Right ventricle myocardium superior (tissue), 1 donor: ENCODE results near the gene SMIM29. TPM values are rescaled to one million over a fixed set of nuclear protein-coding genes. Genes with fewer than 3 reads are reported as not detected.

Experiments
- ATAC-seq: fragments of 200-7000 bp; cut with Tn5 transposase; one replicate; pipeline ENCODE4 v1.9.1; 2020; ENCODE audit warnings: mild to moderate bottlenecking; ENCODE audit not compliant: poor library complexity
- DNase-seq: peaks from one replicate; pipeline ENCODE4 v3.0.0-alpha.2; 2020
- intact Hi-C: fragments of 100-400 bp; cut with DNase I; formaldehyde crosslinking; loops from one replicate; pipeline ENCODE4 v1.11.2; 2022
- microRNA-seq: library from miRNA; unstranded; fragments of <30 nt; microRNA quantifications from one replicate; pipeline ENCODE4 v1.2.0, GENCODE V29; 2020
- total RNA-seq: library from RNA; stranded (reverse); fragmentation: NEBNext Ultra II Directional; extraction: Animal tissue kit (Norgen Biotek cat#: 25700); gene quantifications from one replicate; pipeline ENCODE4 v1.2.1, GENCODE V29; 2021
- donor health status: DM: no; HTN: yes; CAD: no; lungs with severe emphysema.

The SMIM29 gene
- total RNA-seq, 1 donor from 2014 or later = 19.1 TPM

- intact Hi-C loops = no loop called here
- no peak for DNase-seq
- ATAC-seq = no peak
These were observed 42.9 kb downstream of the SMIM29 start for GRCh38 chr6:34205916-34206315.

- intact Hi-C loops = no loop called here
- no peak for DNase-seq
- no peak for ATAC-seq
These were observed 43.3 kb downstream of the SMIM29 start for GRCh38 chr6:34205466-34205865.

- intact Hi-C loops = no loop called here
- no peak for DNase-seq
- ATAC-seq = no peak
These were observed 44.1 kb downstream of the SMIM29 start for GRCh38 chr6:34204693-34205092.

DNA sequence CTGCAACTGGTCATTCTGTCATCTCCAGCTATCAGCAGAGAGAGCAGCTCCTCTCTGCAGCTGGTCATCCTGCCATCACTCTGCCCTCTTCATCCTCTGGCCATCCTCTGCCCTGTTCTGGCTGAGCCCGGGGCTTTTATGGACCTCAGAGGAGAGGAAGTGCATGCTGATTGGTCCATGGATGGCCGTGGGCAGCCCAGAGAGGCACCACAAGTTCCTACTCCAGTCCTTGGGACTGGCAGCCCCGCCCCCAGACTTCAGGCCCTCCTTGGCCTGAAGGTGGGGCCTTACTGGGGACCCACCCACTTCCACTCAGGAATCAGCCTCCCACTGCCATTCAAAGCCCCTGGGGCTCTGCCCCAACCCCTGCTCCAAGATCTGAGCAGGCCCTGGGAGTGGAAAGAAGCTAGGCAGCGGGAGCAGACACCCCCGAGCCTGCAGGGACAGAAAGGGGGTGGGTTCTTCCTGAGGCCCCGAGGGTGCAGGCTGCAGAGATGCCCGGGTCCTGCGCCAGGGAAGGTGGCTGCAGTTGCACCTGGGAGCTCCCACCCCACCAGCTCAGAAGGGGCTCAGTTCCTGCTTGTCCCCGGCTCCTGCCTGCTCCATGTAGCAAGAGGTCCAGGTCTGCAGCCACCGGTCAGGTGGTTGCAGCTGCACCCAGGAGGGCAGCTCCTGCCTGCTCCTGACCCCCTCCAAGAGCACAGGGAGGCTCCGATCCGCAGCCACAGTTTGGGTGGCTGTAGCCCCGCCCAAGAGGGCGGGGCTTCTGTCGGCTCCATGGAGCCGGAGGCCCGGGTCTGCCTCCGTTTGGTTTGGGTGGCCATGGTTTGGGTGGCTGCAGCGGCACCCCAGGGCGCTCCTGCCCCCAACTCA is 46.2 kb downstream of the SMIM29 start:
- intact Hi-C loops = no loop called here
- no peak for ATAC-seq
- no peak for DNase-seq

- no peak for ATAC-seq
- intact Hi-C loops = no loop called here
- DNase-seq = no peak
These were observed 47.2 kb downstream of the SMIM29 start for GRCh38 chr6:34201455-34202107.

DNA sequence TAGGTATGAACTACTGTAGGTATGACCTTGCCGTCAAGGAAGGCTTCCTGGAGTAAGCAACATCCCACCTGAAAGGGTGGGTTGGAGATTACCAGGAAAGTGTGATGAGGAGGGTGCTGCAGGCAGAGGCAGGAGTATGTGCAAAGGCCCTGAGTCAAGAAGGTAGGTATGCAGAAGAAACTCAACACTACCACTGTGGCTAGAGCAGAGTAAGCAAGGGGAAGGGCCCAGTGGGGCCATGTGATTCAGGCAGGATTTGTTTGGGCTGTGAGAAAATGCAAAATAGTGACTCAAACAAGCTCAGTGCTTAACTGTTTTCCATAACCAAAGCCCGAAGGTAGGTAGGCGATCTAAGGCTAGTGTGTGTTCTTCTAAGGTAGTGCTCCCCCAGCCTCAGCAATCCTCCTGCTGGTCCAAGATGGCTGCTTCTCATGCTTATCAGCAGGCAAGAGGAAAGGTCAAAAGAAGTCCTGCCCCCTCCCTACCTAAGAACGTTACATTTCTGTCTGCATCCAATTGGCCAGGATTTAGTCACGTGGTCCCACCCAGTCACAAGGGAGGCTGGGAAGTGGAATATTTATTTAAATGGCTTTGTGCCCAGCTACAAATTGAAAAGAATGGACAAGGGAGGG is 48.4 kb downstream of the SMIM29 start:
- intact Hi-C loops = no loop called here
- DNase-seq (no peak), ATAC-seq (no peak)

GRCh38 chr6:34196833-34197195 is 52.0 kb downstream of the SMIM29 start:
- ATAC-seq (no peak), DNase-seq (no peak)
- intact Hi-C loops = loop anchor here (5.0 kb wide), 2 partner anchors 35 to 220 kb away; no protein-coding TSS in a partner anchor

Small RNAs within 50 kb of the gene (microRNA-seq; reads per million reads assigned to microRNA genes)
- gene MIR6835 = not detected

Other genes starting within 250 kb of the SMIM29 start
- gene GRM4, start 102.9 kb downstream of the SMIM29 start, total RNA-seq = not detected
- gene HMGA1, start 12.1 kb downstream of the SMIM29 start, total RNA-seq = 45.7 TPM
- gene NUDT3, start 143.7 kb upstream of the SMIM29 start, total RNA-seq = 49.6 TPM
- 638 TPM for gene RPS10, start 177.1 kb upstream of the SMIM29 start, total RNA-seq
- gene PACSIN1, start 217.1 kb upstream of the SMIM29 start, total RNA-seq = 11.3 TPM